Natural killer cell (primary cell): ENCODE data around the gene COL4A3. TPM values are rescaled to one million over a fixed set of nuclear protein-coding genes. Genes with fewer than 3 reads are reported as not detected.

Source experiments
- ATAC-seq, 3 donors: fragments of 150-1000 bp in 2 of 3; fragments of 200-7000 bp in 1 of 3; cut with Tn5 transposase; 1 replicate in 1 of 3; 2 replicates in 2 of 3; pipeline ENCODE4 v1.10.0; 2021; ENCODE audit warnings: mild to moderate bottlenecking in 2 of 3, moderate library complexity in 2 of 3
- DNase-seq, 2 donors: peaks; one replicate each; pipeline versions ENCODE4 v3.0.0 to v3.0.0-alpha.2; 2013 to 2021; ENCODE audit warnings: mixed read lengths in 1 of 2
- H3K27ac ChIP-seq: one replicate; pipeline ENCODE4 v1.5.1; 2013; ENCODE audit warnings: mild to moderate bottlenecking, low read length
- H3K27me3 ChIP-seq: one replicate; pipeline ENCODE4 v1.6.1; 2013; ENCODE audit warnings: low read length; ENCODE audit not compliant: control insufficient read depth, insufficient read depth
- H3K36me3 ChIP-seq: one replicate; pipeline ENCODE4 v1.6.1; 2013; ENCODE audit warnings: low read length; ENCODE audit not compliant: control insufficient read depth, insufficient read depth
- H3K4me1 ChIP-seq: one replicate; pipeline ENCODE4 v1.6.1; 2013; ENCODE audit warnings: low read length; ENCODE audit not compliant: control insufficient read depth, insufficient read depth
- H3K4me3 ChIP-seq: one replicate; pipeline ENCODE4 v1.5.1; 2013; ENCODE audit warnings: low read length
- H3K9me3 ChIP-seq: one replicate; pipeline ENCODE4 v1.6.1; 2013; ENCODE audit warnings: low read length; ENCODE audit not compliant: control insufficient read depth, insufficient read depth
- H3K27ac Mint-ChIP-seq, 2 donors: one replicate each; pipeline ENCODE4 v1.8.0; 2022; ENCODE audit warnings: mild to moderate bottlenecking in 2 of 2, mixed read lengths in 2 of 2, moderate library complexity in 1 of 2
- H3K27me3 Mint-ChIP-seq, 2 donors: one replicate each; pipeline ENCODE4 v1.8.0; 2022; ENCODE audit warnings: low read depth in 2 of 2, mixed read lengths in 2 of 2
- H3K36me3 Mint-ChIP-seq: one replicate; pipeline ENCODE4 v1.8.0; 2022; ENCODE audit warnings: mixed read lengths
- H3K4me1 Mint-ChIP-seq, 2 donors: one replicate each; pipeline ENCODE4 v1.8.0; 2022; ENCODE audit warnings: mixed read lengths in 2 of 2
- H3K4me3 Mint-ChIP-seq: one replicate; pipeline ENCODE4 v1.8.0; 2022; ENCODE audit warnings: mild to moderate bottlenecking, moderate library complexity, mixed read lengths
- H3K9me3 Mint-ChIP-seq, 2 donors: one replicate each; pipeline ENCODE4 v1.8.0; 2022; ENCODE audit warnings: mixed read lengths in 2 of 2
- WGBS: methylation state at CpG from one replicate; pipeline ENCODE4 v1.1.7; 2013; ENCODE audit warnings: missing lambda C conversion rate; ENCODE audit not compliant: insufficient coverage; 5-methylcytosine and 5-hydroxymethylcytosine counted together
- intact Hi-C: fragments of 100-400 bp; cut with micrococcal nuclease; formaldehyde crosslinking; loops from one replicate; pipeline ENCODE4 v1.14.2; 2022
- total RNA-seq, 4 donors: library from RNA; stranded (reverse); fragments of 120-200 nt in 1 of 4; gene quantifications; one replicate each; pipeline versions ENCODE4 v1.2.3 to v1.2.4, GENCODE V29; 2013 to 2022
- TF ChIP-seq, protein P1 (sequence below): fragments of 200-600 bp; IDR thresholded peaks from one replicate; pipeline ENCODE4 v1.8.0; 2022; ENCODE audit warnings: antibody characterized with exemption

COL4A3 gene
- total RNA-seq, 3 donors from 2014 or later (not counting 1 experiment from before 2014, with no cell fraction given), result 0.45 to 1.8 (median 1.0) TPM

- Mint-ChIP-seq H3K27me3 (peaks cover 9 to 15% of the 10 kb centered on the region in 2 donors), H3K9me3 (no peaks in the 10 kb centered on the region), H3K4me3 (no peak overlapping the region), H3K27ac (no peak overlapping the region), H3K4me1 (no peaks in the 10 kb centered on the region), H3K36me3 (no peaks in the 10 kb centered on the region)
- WGBS, result 74% methylated on average over 14 of the region's 14 CpGs
- ATAC-seq, result no peak
- H3K4me3 ChIP-seq, result no peak overlapping the region
- no peaks in the 10 kb centered on the region for H3K4me1 ChIP-seq
- DNase-seq, result no peak
- H3K27ac ChIP-seq, result no peak overlapping the region
- no peaks in the 10 kb centered on the region for H3K9me3 ChIP-seq
- intact Hi-C loops, result no loop called here
- no peaks in the 10 kb centered on the region for H3K27me3 ChIP-seq
- TF ChIP-seq, protein P1, sequence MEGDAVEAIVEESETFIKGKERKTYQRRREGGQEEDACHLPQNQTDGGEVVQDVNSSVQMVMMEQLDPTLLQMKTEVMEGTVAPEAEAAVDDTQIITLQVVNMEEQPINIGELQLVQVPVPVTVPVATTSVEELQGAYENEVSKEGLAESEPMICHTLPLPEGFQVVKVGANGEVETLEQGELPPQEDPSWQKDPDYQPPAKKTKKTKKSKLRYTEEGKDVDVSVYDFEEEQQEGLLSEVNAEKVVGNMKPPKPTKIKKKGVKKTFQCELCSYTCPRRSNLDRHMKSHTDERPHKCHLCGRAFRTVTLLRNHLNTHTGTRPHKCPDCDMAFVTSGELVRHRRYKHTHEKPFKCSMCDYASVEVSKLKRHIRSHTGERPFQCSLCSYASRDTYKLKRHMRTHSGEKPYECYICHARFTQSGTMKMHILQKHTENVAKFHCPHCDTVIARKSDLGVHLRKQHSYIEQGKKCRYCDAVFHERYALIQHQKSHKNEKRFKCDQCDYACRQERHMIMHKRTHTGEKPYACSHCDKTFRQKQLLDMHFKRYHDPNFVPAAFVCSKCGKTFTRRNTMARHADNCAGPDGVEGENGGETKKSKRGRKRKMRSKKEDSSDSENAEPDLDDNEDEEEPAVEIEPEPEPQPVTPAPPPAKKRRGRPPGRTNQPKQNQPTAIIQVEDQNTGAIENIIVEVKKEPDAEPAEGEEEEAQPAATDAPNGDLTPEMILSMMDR, result no peak
- H3K36me3 ChIP-seq, result no peaks in the 10 kb centered on the region
These were observed 63.7 kb downstream of the COL4A3 start for GRCh38 chr2:227228061-227228667.

- peaks cover 9 to 18% of the 10 kb centered on the region in 2 donors for H3K27me3 Mint-ChIP-seq
- ATAC-seq (no peak), DNase-seq (no peak)
- Histone ChIP-seq H3K4me1 (no peaks in the 10 kb centered on the region), H3K4me3 (no peak overlapping the region), H3K27ac (no peak overlapping the region), H3K27me3 (no peaks in the 10 kb centered on the region), H3K9me3 (no peaks in the 10 kb centered on the region), H3K36me3 (no peaks in the 10 kb centered on the region)
- H3K9me3 Mint-ChIP-seq, result no peaks in the 10 kb centered on the region
- no peaks in the 10 kb centered on the region for H3K36me3 Mint-ChIP-seq
- intact Hi-C loops, result no loop called here
- no peaks in the 10 kb centered on the region for H3K4me1 Mint-ChIP-seq
- TF ChIP-seq, protein P1, result no peak
- no peak overlapping the region for H3K4me3 Mint-ChIP-seq
- no peak overlapping the region for H3K27ac Mint-ChIP-seq
- no CpG with 5 or more reads among the region's 2 CpGs for WGBS
These were observed 65.7 kb downstream of the COL4A3 start for GRCh38 chr2:227230151-227230550.

- Histone ChIP-seq H3K4me1 (no peaks in the 10 kb centered on the region), H3K36me3 (no peaks in the 10 kb centered on the region), H3K27me3 (no peaks in the 10 kb centered on the region), H3K27ac (no peak overlapping the region), H3K4me3 (no peak overlapping the region), H3K9me3 (no peaks in the 10 kb centered on the region)
- no peaks in the 10 kb centered on the region for H3K9me3 Mint-ChIP-seq
- intact Hi-C loops, result no loop called here
- H3K4me1 Mint-ChIP-seq, result no peaks in the 10 kb centered on the region
- DNase-seq (no peak), ATAC-seq (no peak)
- WGBS, result 88% methylated on average over 2 of the region's 2 CpGs
- H3K27me3 Mint-ChIP-seq, result peaks cover 1 to 6% of the 10 kb centered on the region in 2 donors
- no peak overlapping the region for H3K4me3 Mint-ChIP-seq
- H3K36me3 Mint-ChIP-seq, result no peaks in the 10 kb centered on the region
- H3K27ac Mint-ChIP-seq, result no peak overlapping the region
- TF ChIP-seq, protein P1, result no peak
These were observed 70.0 kb downstream of the COL4A3 start for GRCh38 chr2:227234429-227234828.

GRCh38 chr2:227237786-227238185, 73.4 kb downstream of the COL4A3 start:
- ATAC-seq (no peak), DNase-seq (no peak)
- Histone ChIP-seq H3K9me3 (no peaks in the 10 kb centered on the region), H3K4me1 (no peaks in the 10 kb centered on the region), H3K36me3 (no peaks in the 10 kb centered on the region), H3K4me3 (no peak overlapping the region), H3K27me3 (no peaks in the 10 kb centered on the region), H3K27ac (no peak overlapping the region)
- Mint-ChIP-seq H3K27me3 (peaks cover 13 to 16% of the 10 kb centered on the region in 2 donors), H3K4me3 (no peak overlapping the region), H3K27ac (no peak overlapping the region), H3K36me3 (no peaks in the 10 kb centered on the region), H3K4me1 (no peaks in the 10 kb centered on the region), H3K9me3 (no peaks in the 10 kb centered on the region)
- TF ChIP-seq, protein P1, result no peak
- intact Hi-C loops, result loop anchor here (5.0 kb wide), 1 partner anchor 1570 kb away; no protein-coding TSS in a partner anchor
- 89% methylated on average over 3 of the region's 5 CpGs for WGBS
